OCI-LY1 (cell line): ENCODE results near the gene RASA2.

ENCODE experiments used
- CTCF ChIP-seq: fragments of 200-600 bp; sonication (generic), shearing (Covaris generic); IDR thresholded peaks from 2 replicates; pipeline ENCODE4 v1.5.1; 2017; ENCODE audit warnings: mild to moderate bottlenecking, antibody characterized with exemption, low read length, moderate library complexity, mixed read lengths
- EZH2 ChIP-seq: fragments of 200-600 bp; sonication (generic), shearing (Covaris generic); IDR thresholded peaks from 2 replicates; pipeline ENCODE4 v1.8.0; 2017; ENCODE audit warnings: borderline replicate concordance, mixed run types, mild to moderate bottlenecking, antibody characterized with exemption, low read length, moderate library complexity, mixed read lengths

- TF ChIP-seq CTCF (no peak), EZH2 (no peak)
Observed at GRCh38 chr3:141447383-141447782, 39.4 kb upstream of the RASA2 start.
